Endothelial cell (in vitro differentiated cells): Measurements from ENCODE around the gene MED12L. TPM values are rescaled to one million over a fixed set of nuclear protein-coding genes. Genes with fewer than 3 reads are reported as not detected.
A peak's percentile ranks its signal among the peaks of the same experiment; 100 is the strongest.

ENCODE experiments used
- DNase-seq: peaks from one replicate; pipeline ENCODE4 v3.0.0; 2021; ENCODE audit warnings: low spot score
- H3K27ac Mint-ChIP-seq: one replicate; pipeline ENCODE4 v1.8.0; 2021; ENCODE audit warnings: mixed read lengths, inconsistent platforms; ENCODE audit not compliant: unreplicated experiment
- H3K27me3 Mint-ChIP-seq: one replicate; pipeline ENCODE4 v1.8.0; 2021; ENCODE audit warnings: mild to moderate bottlenecking, moderate library complexity, mixed read lengths, inconsistent platforms; ENCODE audit not compliant: unreplicated experiment
- H3K36me3 Mint-ChIP-seq: one replicate; pipeline ENCODE4 v1.8.0; 2021; ENCODE audit warnings: mild to moderate bottlenecking, low read depth, mixed read lengths, inconsistent platforms; ENCODE audit not compliant: unreplicated experiment
- H3K4me1 Mint-ChIP-seq: one replicate; pipeline ENCODE4 v1.8.0; 2021; ENCODE audit warnings: mild to moderate bottlenecking, mixed read lengths, inconsistent platforms; ENCODE audit not compliant: unreplicated experiment
- H3K4me3 Mint-ChIP-seq: one replicate; pipeline ENCODE4 v1.8.0; 2021; ENCODE audit warnings: mild to moderate bottlenecking, mixed read lengths, inconsistent platforms; ENCODE audit not compliant: unreplicated experiment
- H3K9me3 Mint-ChIP-seq: one replicate; pipeline ENCODE4 v1.8.0; 2021; ENCODE audit warnings: mixed read lengths, inconsistent platforms; ENCODE audit not compliant: unreplicated experiment
- total RNA-seq: library from RNA; stranded (reverse); fragmentation: NEBNext Ultra II Directional; extraction: Animal tissue kit (Norgen Biotek cat#: 25700); gene quantifications from one replicate; pipeline ENCODE4 v1.2.1, GENCODE V29; 2021; ENCODE audit not compliant: unreplicated experiment
- TF ChIP-seq, protein P1 (sequence below): fragments of 200-600 bp; sonication (generic); IDR thresholded peaks from one replicate; pipeline ENCODE4 v1.5.0; 2021; ENCODE audit warnings: antibody characterized with exemption; ENCODE audit not compliant: unreplicated experiment

The MED12L gene
- total RNA-seq, 1 donor from 2014 or later = 4.4 TPM

DNA sequence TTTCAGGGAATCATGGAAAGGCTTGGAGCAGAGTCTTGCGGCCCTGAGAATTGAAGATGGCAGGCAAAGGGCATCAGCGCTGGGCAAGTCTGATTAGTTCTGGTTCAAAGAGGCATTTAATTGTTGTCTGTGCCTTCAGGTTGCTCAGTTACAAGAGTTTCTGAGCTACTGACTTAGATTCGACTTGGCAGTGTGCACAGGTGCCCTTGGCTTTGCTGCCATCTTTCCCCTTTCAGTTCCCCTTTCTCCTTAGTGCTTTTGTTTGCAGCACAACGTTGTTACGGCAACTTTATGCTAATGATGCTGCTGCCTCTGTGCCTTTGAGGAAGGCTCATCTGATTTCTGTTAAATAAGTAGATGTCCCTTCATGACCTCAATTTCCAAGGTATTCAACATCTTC is 180.4 kb downstream of the MED12L start:
- TF ChIP-seq, protein P1, sequence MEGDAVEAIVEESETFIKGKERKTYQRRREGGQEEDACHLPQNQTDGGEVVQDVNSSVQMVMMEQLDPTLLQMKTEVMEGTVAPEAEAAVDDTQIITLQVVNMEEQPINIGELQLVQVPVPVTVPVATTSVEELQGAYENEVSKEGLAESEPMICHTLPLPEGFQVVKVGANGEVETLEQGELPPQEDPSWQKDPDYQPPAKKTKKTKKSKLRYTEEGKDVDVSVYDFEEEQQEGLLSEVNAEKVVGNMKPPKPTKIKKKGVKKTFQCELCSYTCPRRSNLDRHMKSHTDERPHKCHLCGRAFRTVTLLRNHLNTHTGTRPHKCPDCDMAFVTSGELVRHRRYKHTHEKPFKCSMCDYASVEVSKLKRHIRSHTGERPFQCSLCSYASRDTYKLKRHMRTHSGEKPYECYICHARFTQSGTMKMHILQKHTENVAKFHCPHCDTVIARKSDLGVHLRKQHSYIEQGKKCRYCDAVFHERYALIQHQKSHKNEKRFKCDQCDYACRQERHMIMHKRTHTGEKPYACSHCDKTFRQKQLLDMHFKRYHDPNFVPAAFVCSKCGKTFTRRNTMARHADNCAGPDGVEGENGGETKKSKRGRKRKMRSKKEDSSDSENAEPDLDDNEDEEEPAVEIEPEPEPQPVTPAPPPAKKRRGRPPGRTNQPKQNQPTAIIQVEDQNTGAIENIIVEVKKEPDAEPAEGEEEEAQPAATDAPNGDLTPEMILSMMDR = no peak
- no peak overlapping the region for H3K4me3 Mint-ChIP-seq
- DNase-seq = no peak
- H3K9me3 Mint-ChIP-seq = no peaks in the 10 kb centered on the region
- H3K27ac Mint-ChIP-seq = no peak overlapping the region
- H3K27me3 Mint-ChIP-seq = peaks cover 2% of the 10 kb centered on the region
- peaks cover 9% of the 10 kb centered on the region for H3K4me1 Mint-ChIP-seq
- H3K36me3 Mint-ChIP-seq = no peaks in the 10 kb centered on the region

DNA sequence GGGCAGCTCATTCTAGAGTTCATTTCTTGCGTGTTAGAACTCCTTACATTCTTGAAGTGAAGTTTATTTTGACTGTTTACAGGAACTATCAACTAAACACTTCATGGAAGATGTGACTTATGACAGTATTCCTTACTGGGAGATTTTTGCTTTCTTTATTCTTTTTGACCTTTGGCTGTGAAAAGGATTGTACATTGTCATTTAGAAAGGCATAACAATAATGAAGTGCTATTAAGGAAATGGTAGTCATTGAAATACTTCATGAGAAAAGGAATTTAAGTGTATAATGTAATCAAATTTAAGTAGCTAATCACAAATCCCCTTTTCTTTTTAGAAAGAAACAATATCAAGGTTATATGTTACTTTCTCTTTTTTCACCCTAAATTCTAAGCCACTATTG is 181.6 kb downstream of the MED12L start:
- peak overlapping the region; percentile 93 for H3K27ac Mint-ChIP-seq
- H3K27me3 Mint-ChIP-seq = peaks cover 2% of the 10 kb centered on the region
- TF ChIP-seq, protein P1 = no peak
- DNase-seq = no peak
- H3K36me3 Mint-ChIP-seq = no peaks in the 10 kb centered on the region
- no peaks in the 10 kb centered on the region for H3K9me3 Mint-ChIP-seq
- H3K4me1 Mint-ChIP-seq = peaks cover 9% of the 10 kb centered on the region
- no peak overlapping the region for H3K4me3 Mint-ChIP-seq

DNA sequence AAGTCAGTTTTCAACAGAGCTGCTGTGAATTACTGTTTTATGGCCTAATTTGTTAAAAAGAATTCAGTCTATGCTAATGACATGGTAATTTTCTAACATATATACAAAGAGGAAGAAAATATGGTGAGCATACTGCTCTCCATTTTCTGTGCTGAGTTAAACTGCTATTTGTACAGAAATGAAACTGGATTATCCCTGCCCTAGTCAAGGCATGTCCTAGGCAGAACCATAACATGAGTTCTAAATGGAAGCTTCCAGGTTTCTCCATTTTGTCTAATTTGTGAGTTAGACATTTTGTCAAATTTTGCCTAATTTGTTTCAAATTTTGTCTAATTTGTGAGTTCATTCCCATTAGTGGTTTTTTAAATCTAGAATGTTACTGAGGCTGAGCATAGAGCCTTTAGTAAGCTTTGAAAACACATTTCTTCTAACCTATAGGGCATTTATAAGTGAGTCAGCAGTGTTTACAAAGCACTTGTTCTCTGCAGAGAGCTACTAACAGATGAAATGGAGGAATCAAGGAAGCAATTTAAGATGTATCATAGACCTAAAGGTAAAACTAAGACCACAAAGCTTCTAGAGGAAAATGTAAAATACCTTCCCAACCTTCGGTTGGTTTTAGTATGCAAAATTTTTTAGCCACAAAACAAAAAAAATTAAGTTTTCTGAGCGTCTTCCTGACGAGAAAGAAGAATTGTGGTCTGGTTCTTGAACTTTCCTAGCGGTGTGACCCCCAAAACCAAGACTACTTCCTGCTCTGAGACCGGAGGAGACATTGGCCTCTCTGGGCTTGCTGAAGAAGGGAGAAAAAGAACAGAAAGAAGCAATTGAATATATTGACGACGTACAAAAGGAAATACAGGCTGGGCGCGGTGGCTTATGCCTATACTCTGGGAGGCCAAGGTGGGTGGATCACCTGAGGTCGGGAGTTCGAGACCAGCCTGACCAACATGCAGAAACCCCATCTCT is 183.1 kb downstream of the MED12L start:
- Mint-ChIP-seq H3K4me1 (peaks cover 9% of the 10 kb centered on the region), H3K4me3 (no peak overlapping the region), H3K27me3 (peaks cover 2% of the 10 kb centered on the region), H3K9me3 (no peaks in the 10 kb centered on the region), H3K27ac (no peak overlapping the region), H3K36me3 (no peaks in the 10 kb centered on the region)
- no peak for DNase-seq
- TF ChIP-seq, protein P1 = no peak

DNA sequence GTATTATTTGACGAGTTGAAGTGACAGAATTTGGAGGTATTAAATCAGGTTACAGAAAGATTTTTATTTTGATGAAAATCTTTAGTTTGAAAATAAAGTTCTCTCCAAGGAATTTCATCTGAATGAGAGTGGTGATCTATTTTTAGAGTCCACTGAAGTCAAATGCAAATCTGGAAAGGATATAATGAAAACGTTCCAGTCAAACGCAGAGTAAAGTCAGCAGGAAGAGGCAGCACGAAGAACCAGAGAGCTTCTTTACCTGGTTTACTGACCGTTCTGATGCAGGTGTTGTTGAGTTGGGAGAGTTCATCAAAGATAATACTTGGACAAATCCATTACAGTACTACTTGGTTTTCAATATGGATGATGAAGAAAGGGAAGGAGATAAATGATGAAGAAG is 184.2 kb downstream of the MED12L start:
- Mint-ChIP-seq H3K4me1 (peaks cover 9% of the 10 kb centered on the region), H3K36me3 (no peaks in the 10 kb centered on the region), H3K9me3 (no peaks in the 10 kb centered on the region), H3K4me3 (no peak overlapping the region), H3K27ac (no peak overlapping the region), H3K27me3 (peaks cover 2% of the 10 kb centered on the region)
- DNase-seq = no peak
- TF ChIP-seq, protein P1 = no peak

DNA sequence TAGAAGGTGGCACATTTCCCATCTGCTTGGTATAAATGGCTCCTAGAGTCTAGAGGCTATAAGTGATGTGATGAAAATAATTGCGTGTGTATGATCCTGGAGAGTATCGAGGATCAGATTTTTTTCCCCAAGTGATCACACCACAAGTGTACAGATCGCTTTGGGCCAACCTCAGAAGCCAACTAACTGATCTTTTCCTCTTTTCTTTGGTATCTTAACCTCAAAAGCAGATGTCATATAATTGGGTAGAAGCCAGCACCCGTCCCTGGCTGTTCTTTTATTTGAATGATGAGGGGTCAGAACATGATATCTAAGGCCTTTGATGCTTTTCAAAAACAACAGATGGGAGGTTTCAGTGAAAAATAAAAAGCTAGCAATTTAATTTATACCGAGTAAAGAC is 189.6 kb downstream of the MED12L start:
- H3K36me3 Mint-ChIP-seq = no peaks in the 10 kb centered on the region
- no peaks in the 10 kb centered on the region for H3K27me3 Mint-ChIP-seq
- no peak overlapping the region for H3K27ac Mint-ChIP-seq
- no peak overlapping the region for H3K4me3 Mint-ChIP-seq
- no peak for DNase-seq
- TF ChIP-seq, protein P1 = no peak
- peaks cover 16% of the 10 kb centered on the region for H3K4me1 Mint-ChIP-seq
- H3K9me3 Mint-ChIP-seq = no peaks in the 10 kb centered on the region
